HG03342 (cell line): Measurements from ENCODE around the gene CYP26B1.
"Not testable (repeated sequence)": the region's sequence is repeated elsewhere in the genome, so short reads cannot be mapped to it uniquely, and the experiment has no call there.

Source experiments
- ATAC-seq: cut with Tn5 transposase; IDR thresholded peaks from one replicate; pipeline ENCODE4 v1.9.1; 2021; ENCODE audit warnings: mild to moderate bottlenecking, moderate library complexity; ENCODE audit not compliant: unreplicated experiment

Gene CYP26B1

GRCh38 chr2:72111061-72111460 is 36.6 kb downstream of the CYP26B1 start:
- ATAC-seq = no peak

- ATAC-seq = no peak
Measured at GRCh38 chr2:72109904-72110303, 37.8 kb downstream of the CYP26B1 start.

DNA sequence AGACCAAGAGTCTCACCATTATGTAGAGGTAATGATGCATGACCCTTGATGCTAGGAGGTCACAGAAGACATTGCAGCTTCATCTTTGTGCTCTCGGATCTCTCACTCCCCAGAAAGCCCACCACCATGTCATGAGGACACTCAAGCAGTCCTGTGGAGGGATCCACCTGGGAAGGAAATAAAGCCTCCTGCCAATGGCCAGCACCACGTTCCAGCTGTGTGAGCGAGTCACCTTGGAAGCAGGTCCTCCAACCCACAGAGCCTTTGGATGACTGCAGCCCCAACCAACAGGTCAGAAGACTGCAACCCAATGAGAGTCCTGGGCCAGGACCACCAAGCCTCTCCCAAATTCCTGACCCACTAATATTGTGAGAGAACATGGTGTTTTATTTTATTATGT is 38.4 kb downstream of the CYP26B1 start:
- ATAC-seq = no peak

DNA sequence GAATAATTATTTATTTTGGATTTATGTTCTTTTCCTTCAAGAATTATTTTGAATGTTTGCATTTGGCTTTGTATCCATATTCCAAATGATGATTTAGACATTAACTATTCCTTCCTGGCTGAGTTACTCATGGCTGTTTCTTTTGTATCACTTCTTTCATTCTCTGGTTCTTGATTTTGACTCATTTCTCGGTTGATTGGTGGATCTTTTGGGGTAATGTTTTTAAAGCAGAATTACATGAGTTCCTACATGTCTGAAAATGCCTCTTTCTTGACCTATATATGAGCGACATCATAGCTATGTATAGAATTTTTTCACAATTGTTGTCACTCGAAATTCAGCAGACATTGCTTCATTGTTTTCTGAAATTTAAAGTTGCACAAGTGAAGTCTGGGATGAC is 39.5 kb downstream of the CYP26B1 start:
- no peak for ATAC-seq

GRCh38 chr2:72106978-72107377 is 40.7 kb downstream of the CYP26B1 start:
- no peak for ATAC-seq

DNA sequence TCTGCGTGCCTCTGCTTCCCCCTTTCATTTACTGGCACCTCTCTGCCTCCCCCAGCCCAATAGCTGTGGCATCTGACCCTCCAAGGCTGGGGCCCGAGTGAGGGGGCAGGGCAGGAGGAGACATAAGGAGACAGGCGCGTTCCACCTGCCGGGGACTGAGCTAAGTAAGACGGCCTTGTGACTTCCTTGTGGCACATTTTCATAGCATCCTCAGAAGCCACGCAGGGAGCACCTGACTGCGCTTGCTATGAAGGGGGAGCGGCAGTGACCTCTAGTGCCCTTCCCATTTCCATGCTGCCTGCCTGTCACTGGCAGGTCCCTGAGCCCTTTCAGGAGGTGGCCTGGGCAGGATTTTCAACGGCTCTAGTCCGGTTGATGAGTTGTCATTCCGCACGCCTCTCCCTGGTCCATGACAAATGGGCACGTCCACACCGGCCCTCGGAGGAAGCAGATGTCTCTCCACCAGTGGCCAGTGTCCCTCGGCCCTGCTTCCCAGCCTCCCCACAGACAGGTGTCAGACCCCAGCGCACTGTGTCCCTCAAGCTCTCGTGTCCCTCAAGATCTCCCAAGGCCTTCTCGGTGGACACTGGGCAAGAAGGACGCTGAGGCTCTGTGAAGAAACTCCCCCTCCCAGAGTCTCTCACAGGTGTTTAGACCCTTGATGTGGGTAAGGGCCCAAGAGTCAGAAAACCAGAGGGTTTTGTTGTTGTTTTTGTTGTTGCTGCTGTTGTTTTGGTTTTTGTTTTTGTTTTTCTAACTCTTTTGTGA is 42.7 kb downstream of the CYP26B1 start:
- no peak for ATAC-seq

GRCh38 chr2:72103690-72104089 is 44.0 kb downstream of the CYP26B1 start:
- ATAC-seq = no peak

DNA sequence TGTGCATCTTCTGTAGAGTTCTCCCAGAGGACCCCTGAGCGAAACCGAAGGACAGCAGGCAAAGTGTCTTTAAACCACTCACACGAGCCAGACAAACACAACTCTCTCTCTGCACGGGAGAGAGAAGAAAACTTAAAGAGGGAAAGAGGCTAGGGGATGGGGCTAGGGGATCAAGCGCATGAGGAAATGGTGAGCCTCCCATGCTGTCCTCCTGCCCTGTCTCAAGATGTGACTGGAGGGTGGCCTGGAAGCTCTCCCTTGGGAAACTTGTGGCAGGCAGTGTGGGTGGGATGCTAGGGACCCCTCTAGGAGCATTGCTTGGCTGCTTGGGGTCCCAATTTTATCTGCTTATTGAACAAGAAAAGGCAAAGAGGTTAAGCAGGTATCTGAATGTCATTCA is 44.5 kb downstream of the CYP26B1 start:
- no peak for ATAC-seq

GRCh38 chr2:72098935-72099334 is 48.7 kb downstream of the CYP26B1 start:
- no peak for ATAC-seq

DNA sequence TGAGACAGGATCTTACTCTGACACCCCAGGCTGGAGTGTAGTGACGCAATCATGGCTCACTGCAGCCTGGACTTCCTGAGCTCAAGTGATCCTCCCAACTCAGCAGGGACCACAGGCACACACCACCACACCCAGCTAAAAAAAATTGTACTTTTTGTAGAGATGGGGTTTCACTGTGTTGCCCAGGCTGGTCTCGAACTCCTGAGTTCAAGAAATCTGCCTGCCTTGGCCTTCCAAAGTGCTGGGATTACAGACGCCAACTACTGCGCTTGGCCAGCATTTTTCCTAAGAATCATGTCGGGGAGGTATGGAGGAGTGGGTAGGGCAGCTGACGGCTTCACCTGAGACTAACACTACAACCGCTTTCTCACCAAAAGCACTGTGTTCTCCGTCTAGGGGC is 50.4 kb downstream of the CYP26B1 start:
- ATAC-seq = no peak

DNA sequence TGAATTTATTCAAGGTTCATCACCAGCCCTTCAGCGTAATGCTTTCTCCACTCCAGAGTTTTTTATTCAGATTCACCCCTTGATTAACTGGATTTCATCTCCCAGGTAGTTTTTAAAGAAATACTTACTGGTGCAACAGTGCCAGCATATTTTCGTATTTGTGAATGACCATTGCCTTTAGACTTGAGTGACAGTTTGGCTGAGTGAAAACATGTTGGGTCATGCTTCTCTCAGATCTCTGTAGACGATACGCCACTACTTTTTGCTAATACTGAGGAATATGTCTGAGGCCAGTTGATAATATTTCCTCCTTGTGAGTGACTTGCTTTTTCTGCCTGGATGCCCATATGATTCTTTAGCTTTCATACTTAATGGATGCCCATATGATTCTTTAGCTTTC is 51.5 kb downstream of the CYP26B1 start:
- ATAC-seq = no peak

- no peak for ATAC-seq
Measured at GRCh38 chr2:72095364-72095763, 52.3 kb downstream of the CYP26B1 start.

- no peak for ATAC-seq
Measured at GRCh38 chr2:72094701-72095100, 53.0 kb downstream of the CYP26B1 start.

DNA sequence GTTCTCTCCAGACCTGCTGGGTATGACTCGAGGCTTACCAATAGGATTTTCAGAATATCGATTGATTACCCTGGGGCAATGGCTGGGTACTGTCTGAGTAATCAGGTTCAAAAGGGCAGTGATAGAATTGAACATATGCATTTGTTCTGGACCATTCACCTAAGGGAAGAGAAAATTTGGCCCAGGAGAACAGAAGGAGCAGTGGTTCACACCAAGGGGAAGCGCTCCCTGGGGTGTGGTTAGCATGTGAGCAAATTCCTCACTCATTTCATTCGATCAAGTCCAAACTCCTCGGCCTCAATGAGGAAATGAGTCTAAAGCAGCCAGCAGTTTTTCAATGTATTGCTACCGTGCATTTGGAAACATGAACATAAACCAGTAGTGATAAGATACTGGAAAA is 55.6 kb downstream of the CYP26B1 start:
- ATAC-seq = no peak

- ATAC-seq = no peak
Measured at GRCh38 chr2:72090781-72091482, 56.7 kb downstream of the CYP26B1 start.

GRCh38 chr2:72090271-72090720 is 57.4 kb downstream of the CYP26B1 start:
- no peak for ATAC-seq

GRCh38 chr2:72089537-72089936 is 58.1 kb downstream of the CYP26B1 start:
- ATAC-seq = no peak

- ATAC-seq = no peak
Measured at GRCh38 chr2:72089028-72089427, 58.6 kb downstream of the CYP26B1 start.

- ATAC-seq = not testable (repeated sequence)
Measured at GRCh38 chr2:72086871-72087633, 60.6 kb downstream of the CYP26B1 start.

DNA sequence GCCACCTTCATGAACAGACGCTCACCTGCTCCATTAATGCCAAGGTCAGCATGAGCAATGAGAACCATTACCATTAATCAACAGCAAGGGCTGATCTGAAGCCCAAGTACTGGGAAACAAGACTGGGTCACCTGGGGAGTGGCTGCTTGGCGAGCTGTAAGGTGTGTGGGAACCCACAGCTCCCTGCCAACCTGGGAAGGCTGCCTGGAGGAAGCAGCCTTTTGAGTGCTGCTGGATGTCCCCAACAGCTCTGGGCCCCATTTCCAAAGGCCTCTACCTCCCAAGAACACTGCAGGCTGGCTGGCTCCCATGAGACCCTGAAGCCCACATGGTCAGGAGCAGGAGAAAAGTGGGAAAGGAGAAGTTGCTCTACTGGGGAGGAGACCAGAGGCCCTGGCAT is 62.1 kb downstream of the CYP26B1 start:
- ATAC-seq = no peak

GRCh38 chr2:72085036-72085435 is 62.6 kb downstream of the CYP26B1 start:
- ATAC-seq = no peak

- no peak for ATAC-seq
Measured at GRCh38 chr2:72084584-72084976, 63.1 kb downstream of the CYP26B1 start.
